ENCODE results near the gene ATP6V0A4. TPM values are rescaled to one million over a fixed set of nuclear protein-coding genes. Genes with fewer than 3 reads are reported as not detected.

The ATP6V0A4 gene
- total RNA-seq, 2 donors from 2014 or later, result 0.38 to 0.74 TPM

GRCh38 chr7:138755331-138755747 is 42.7 kb downstream of the ATP6V0A4 start:
- no peak for DNase-seq
- Mint-ChIP-seq H3K4me1 (ENCODE audit: low read depth) (peaks cover 59% of the 10 kb centered on the region), H3K9me3 (peaks cover 0 to 2% of the 10 kb centered on the region in 2 donors), H3K4me3 (peak overlapping the region in 1 of 2 donors; percentile 21), H3K27me3 (ENCODE audit: low read depth) (no peaks in the 10 kb centered on the region), H3K36me3 (ENCODE audit: insufficient read depth in 2 of 2) (peaks cover 0 to 1% of the 10 kb centered on the region in 2 donors), H3K27ac (no peak overlapping the region)
- ATAC-seq (replicated peaks in 1 of 2), result no peak

- peaks cover 0 to 2% of the 10 kb centered on the region in 2 donors for H3K9me3 Mint-ChIP-seq
- peak overlapping the region; percentile 58 for H3K27ac Mint-ChIP-seq
- no peak for ATAC-seq (replicated peaks in 1 of 2)
- peak overlapping the region; percentile 55 to 69 for H3K4me3 Mint-ChIP-seq
- DNase-seq, result peak in 1 of 2 donors; percentile 39
- H3K27me3 Mint-ChIP-seq (ENCODE audit: low read depth), result no peaks in the 10 kb centered on the region
- peaks cover 0 to 1% of the 10 kb centered on the region in 2 donors for H3K36me3 Mint-ChIP-seq (ENCODE audit: insufficient read depth in 2 of 2)
- peaks cover 70% of the 10 kb centered on the region for H3K4me1 Mint-ChIP-seq (ENCODE audit: low read depth)
These were observed 44.4 kb downstream of the ATP6V0A4 start for GRCh38 chr7:138753610-138754009.

- H3K36me3 Mint-ChIP-seq (ENCODE audit: insufficient read depth in 2 of 2), result peaks cover 0 to 1% of the 10 kb centered on the region in 2 donors
- peaks cover 70% of the 10 kb centered on the region for H3K4me1 Mint-ChIP-seq (ENCODE audit: low read depth)
- H3K9me3 Mint-ChIP-seq, result peaks cover 0 to 2% of the 10 kb centered on the region in 2 donors
- peak overlapping the region; percentile 89 for H3K27ac Mint-ChIP-seq
- H3K4me3 Mint-ChIP-seq, result peak overlapping the region; percentile 55 to 69
- no peaks in the 10 kb centered on the region for H3K27me3 Mint-ChIP-seq (ENCODE audit: low read depth)
- ATAC-seq (replicated peaks in 1 of 2), result no peak
- DNase-seq, result no peak
These were observed 44.9 kb downstream of the ATP6V0A4 start for GRCh38 chr7:138753150-138753518.

GRCh38 chr7:138752518-138753149 is 45.4 kb downstream of the ATP6V0A4 start:
- Mint-ChIP-seq H3K4me3 (peak overlapping the region; percentile 55 to 69), H3K27me3 (ENCODE audit: low read depth) (no peaks in the 10 kb centered on the region), H3K36me3 (ENCODE audit: insufficient read depth in 2 of 2) (peaks cover 0 to 1% of the 10 kb centered on the region in 2 donors), H3K27ac (peak overlapping the region; percentile 89), H3K4me1 (ENCODE audit: low read depth) (peaks cover 65% of the 10 kb centered on the region), H3K9me3 (peaks cover 0 to 2% of the 10 kb centered on the region in 2 donors)
- ATAC-seq (replicated peaks in 1 of 2) (peak; percentile 97), DNase-seq (peak; percentile 91 to 95)

GRCh38 chr7:138750901-138751464 is 47.0 kb downstream of the ATP6V0A4 start:
- DNase-seq, result no peak
- ATAC-seq (replicated peaks in 1 of 2), result no peak
- H3K4me3 Mint-ChIP-seq, result no peak overlapping the region
- H3K27ac Mint-ChIP-seq, result no peak overlapping the region
- peaks cover 0 to 2% of the 10 kb centered on the region in 2 donors for H3K9me3 Mint-ChIP-seq
- peaks cover 59% of the 10 kb centered on the region for H3K4me1 Mint-ChIP-seq (ENCODE audit: low read depth)
- H3K36me3 Mint-ChIP-seq (ENCODE audit: insufficient read depth in 2 of 2), result peaks cover 0 to 1% of the 10 kb centered on the region in 2 donors
- H3K27me3 Mint-ChIP-seq (ENCODE audit: low read depth), result no peaks in the 10 kb centered on the region

- ATAC-seq (replicated peaks in 1 of 2), result no peak
- no peak overlapping the region for H3K4me3 Mint-ChIP-seq
- H3K9me3 Mint-ChIP-seq, result peaks cover 0 to 2% of the 10 kb centered on the region in 2 donors
- H3K36me3 Mint-ChIP-seq (ENCODE audit: insufficient read depth in 2 of 2), result peaks cover 0 to 1% of the 10 kb centered on the region in 2 donors
- no peak overlapping the region for H3K27ac Mint-ChIP-seq
- no peaks in the 10 kb centered on the region for H3K27me3 Mint-ChIP-seq (ENCODE audit: low read depth)
- H3K4me1 Mint-ChIP-seq (ENCODE audit: low read depth), result peaks cover 56% of the 10 kb centered on the region
- DNase-seq, result no peak
These were observed 47.5 kb downstream of the ATP6V0A4 start for GRCh38 chr7:138750473-138750872.

GRCh38 chr7:138749960-138750359 is 48.0 kb downstream of the ATP6V0A4 start:
- no peak for DNase-seq
- no peaks in the 10 kb centered on the region for H3K27me3 Mint-ChIP-seq (ENCODE audit: low read depth)
- H3K36me3 Mint-ChIP-seq (ENCODE audit: insufficient read depth in 2 of 2), result peaks cover 0 to 1% of the 10 kb centered on the region in 2 donors
- peak overlapping the region in 1 of 2 donors; percentile 1 for H3K4me3 Mint-ChIP-seq
- peaks cover 62% of the 10 kb centered on the region for H3K4me1 Mint-ChIP-seq (ENCODE audit: low read depth)
- H3K27ac Mint-ChIP-seq, result no peak overlapping the region
- H3K9me3 Mint-ChIP-seq, result peaks cover 0 to 2% of the 10 kb centered on the region in 2 donors
- no peak for ATAC-seq (replicated peaks in 1 of 2)

- DNase-seq, result no peak
- Mint-ChIP-seq H3K4me1 (ENCODE audit: low read depth) (peaks cover 61% of the 10 kb centered on the region), H3K36me3 (ENCODE audit: insufficient read depth in 2 of 2) (peaks cover 0 to 1% of the 10 kb centered on the region in 2 donors), H3K9me3 (peaks cover 0 to 2% of the 10 kb centered on the region in 2 donors), H3K27me3 (ENCODE audit: low read depth) (no peaks in the 10 kb centered on the region), H3K4me3 (no peak overlapping the region), H3K27ac (no peak overlapping the region)
- ATAC-seq (replicated peaks in 1 of 2), result no peak
These were observed 49.3 kb downstream of the ATP6V0A4 start for GRCh38 chr7:138748666-138749065.

- Mint-ChIP-seq H3K4me1 (ENCODE audit: low read depth) (peaks cover 35% of the 10 kb centered on the region), H3K9me3 (no peaks in the 10 kb centered on the region), H3K36me3 (ENCODE audit: insufficient read depth in 2 of 2) (no peaks in the 10 kb centered on the region), H3K27me3 (ENCODE audit: low read depth) (no peaks in the 10 kb centered on the region), H3K27ac (peak overlapping the region; percentile 31), H3K4me3 (peak overlapping the region in 1 of 2 donors; percentile 11)
- peak; percentile 91 to 94 for ATAC-seq (replicated peaks in 1 of 2)
- peak; percentile 34 to 53 for DNase-seq
These were observed 51.9 kb downstream of the ATP6V0A4 start for GRCh38 chr7:138746073-138746472.

- H3K9me3 Mint-ChIP-seq, result no peaks in the 10 kb centered on the region
- peak overlapping the region in 1 of 2 donors; percentile 20 for H3K4me3 Mint-ChIP-seq
- no peaks in the 10 kb centered on the region for H3K36me3 Mint-ChIP-seq (ENCODE audit: insufficient read depth in 2 of 2)
- peaks cover 30% of the 10 kb centered on the region for H3K4me1 Mint-ChIP-seq (ENCODE audit: low read depth)
- ATAC-seq (replicated peaks in 1 of 2) (no peak), DNase-seq (no peak)
- H3K27ac Mint-ChIP-seq, result no peak overlapping the region
- no peaks in the 10 kb centered on the region for H3K27me3 Mint-ChIP-seq (ENCODE audit: low read depth)
These were observed 52.8 kb downstream of the ATP6V0A4 start for GRCh38 chr7:138745189-138745588.

GRCh38 chr7:138741453-138741735 is 56.6 kb downstream of the ATP6V0A4 start:
- Mint-ChIP-seq H3K36me3 (ENCODE audit: insufficient read depth in 2 of 2) (peaks cover 2 to 6% of the 10 kb centered on the region in 2 donors), H3K4me3 (no peak overlapping the region), H3K4me1 (ENCODE audit: low read depth) (peaks cover 24% of the 10 kb centered on the region), H3K27ac (no peak overlapping the region), H3K27me3 (ENCODE audit: low read depth) (peaks cover 12% of the 10 kb centered on the region), H3K9me3 (peaks cover 0 to 2% of the 10 kb centered on the region in 2 donors)
- DNase-seq, result no peak
- no peak for ATAC-seq (replicated peaks in 1 of 2)

- ATAC-seq (replicated peaks in 1 of 2) (no peak), DNase-seq (no peak)
- peaks cover 2 to 6% of the 10 kb centered on the region in 2 donors for H3K36me3 Mint-ChIP-seq (ENCODE audit: insufficient read depth in 2 of 2)
- no peak overlapping the region for H3K27ac Mint-ChIP-seq
- peaks cover 13% of the 10 kb centered on the region for H3K4me1 Mint-ChIP-seq (ENCODE audit: low read depth)
- peaks cover 12% of the 10 kb centered on the region for H3K27me3 Mint-ChIP-seq (ENCODE audit: low read depth)
- no peak overlapping the region for H3K4me3 Mint-ChIP-seq
- peaks cover 0 to 2% of the 10 kb centered on the region in 2 donors for H3K9me3 Mint-ChIP-seq
These were observed 58.1 kb downstream of the ATP6V0A4 start for GRCh38 chr7:138739859-138740258.

- Mint-ChIP-seq H3K4me1 (ENCODE audit: low read depth) (peaks cover 11% of the 10 kb centered on the region), H3K9me3 (peaks cover 0 to 2% of the 10 kb centered on the region in 2 donors), H3K36me3 (ENCODE audit: insufficient read depth in 2 of 2) (peaks cover 2 to 6% of the 10 kb centered on the region in 2 donors), H3K4me3 (no peak overlapping the region), H3K27me3 (ENCODE audit: low read depth) (peaks cover 12% of the 10 kb centered on the region), H3K27ac (peak overlapping the region; percentile 32)
- ATAC-seq (replicated peaks in 1 of 2) (peak; percentile 89 to 97), DNase-seq (peak; percentile 76 to 89)
These were observed 59.3 kb downstream of the ATP6V0A4 start for GRCh38 chr7:138738551-138739335.

All from activated T-cell treated with anti-CD3 and anti-CD28 coated beads, Interleukin-2, amount 50 U/mL, for 72 hours (primary cell).